Endothelial cell of umbilical vein (primary cell): ENCODE data around the gene SLC12A5. TPM values are rescaled to one million over a fixed set of nuclear protein-coding genes. Genes with fewer than 3 reads are reported as not detected.

Experiments used
- BruUV-seq: library from RNA; stranded (reverse); fragments of 400-500 nt; replicated peaks from 2 replicates; lab custom pipeline; 2021; lab: Mats Ljungman, UMichigan
- CTCF ChIA-PET: fragments of 300-600, 350-600 bp; sonication (Branson Sonifier 250); formaldehyde crosslinking; loops from one replicate; lab custom pipeline; 2021; ENCODE audit warnings: antibody characterized with exemption, inconsistent platforms; lab: Charles Lee
- POLR2A ChIA-PET: fragments of 300-600, 350-600 bp; sonication (Branson Sonifier 250); formaldehyde crosslinking; loops from one replicate; lab custom pipeline; 2021; ENCODE audit warnings: antibody characterized with exemption, inconsistent platforms; lab: Charles Lee
- DNase-seq: peaks from one replicate; pipeline ENCODE4 v3.0.0-alpha.2; 2011; ENCODE audit warnings: low read depth, low spot score
- FAIRE-seq: peaks from 2 replicates; lab custom pipeline; 2011; peaks lifted over from hg19 to GRCh38; lab: Jason Lieb, UNC
- H2AFZ ChIP-seq: 2 replicates; pipeline ENCODE4 v1.6.0; 2012; ENCODE audit warnings: low read depth, low read length, control low read depth, inconsistent platforms
- H3K27ac ChIP-seq: 2 replicates; pipeline ENCODE4 v1.5.1; 2011; ENCODE audit warnings: low read depth, mild to moderate bottlenecking, control low read depth, low read length, moderate library complexity; ENCODE audit not compliant: insufficient read depth
- H3K27me3 ChIP-seq, 2 experiments: 2 replicates each; pipeline versions ENCODE4 v1.6.0 to v1.6.1; 2011; ENCODE audit warnings: low read length in 2 of 2, mixed read lengths in 1 of 2; ENCODE audit not compliant: control insufficient read depth in 2 of 2, insufficient read depth in 2 of 2
- H3K36me3 ChIP-seq, 2 experiments: 2 replicates in 1 of 2; 3 replicates in 1 of 2; pipeline ENCODE4 v1.5.1; 2011; ENCODE audit warnings: low read length in 2 of 2, mild to moderate bottlenecking in 1 of 2, moderate library complexity in 1 of 2; ENCODE audit not compliant: control insufficient read depth in 2 of 2, insufficient read depth in 2 of 2; ENCODE audit errors: extremely low read depth in 1 of 2
- H3K4me1 ChIP-seq: 3 replicates; pipeline ENCODE4 v1.5.1; 2011; ENCODE audit warnings: mild to moderate bottlenecking, low read length; ENCODE audit not compliant: control insufficient read depth, insufficient read depth; ENCODE audit errors: extremely low read depth
- H3K4me2 ChIP-seq: 2 replicates; pipeline ENCODE4 v1.6.1; 2011; ENCODE audit warnings: low read length, control low read depth, mixed read lengths; ENCODE audit not compliant: insufficient read depth
- H3K4me3 ChIP-seq, 3 experiments: fragments of 200-600 bp in 1 of 3; sonication (generic), shearing (Covaris generic) in 1 of 3; replicated peaks in 1 of 3; 2 replicates each; pipeline ENCODE4 v1.5.1; 2011 to 2016; ENCODE audit warnings: control low read depth in 3 of 3, low read length in 3 of 3, mild to moderate bottlenecking in 2 of 3, inconsistent platforms in 1 of 3, low read depth in 1 of 3, moderate library complexity in 1 of 3; ENCODE audit not compliant: insufficient read depth in 1 of 3
- H3K79me2 ChIP-seq: 2 replicates; pipeline ENCODE4 v1.6.0; 2012; ENCODE audit warnings: low read length, inconsistent platforms; ENCODE audit not compliant: control insufficient read depth, insufficient read depth
- H3K9ac ChIP-seq: replicated peaks from 2 replicates; pipeline ENCODE3; 2011; ENCODE audit warnings: low read length, control low read depth; ENCODE audit not compliant: insufficient read depth; ENCODE audit errors: extremely low read depth
- H3K9me1 ChIP-seq: replicated peaks from 3 replicates; pipeline ENCODE4 v1.6.0; 2011; ENCODE audit warnings: mild to moderate bottlenecking, low read length; ENCODE audit not compliant: control insufficient read depth, insufficient read depth; ENCODE audit errors: extremely low read depth
- H3K9me3 ChIP-seq: replicated peaks from 2 replicates; pipeline ENCODE4 v1.5.1; 2012; ENCODE audit warnings: low read length, inconsistent platforms; ENCODE audit not compliant: control insufficient read depth, insufficient read depth
- H4K20me1 ChIP-seq: replicated peaks from 2 replicates; pipeline ENCODE3; 2011; ENCODE audit warnings: mild to moderate bottlenecking, low read length; ENCODE audit not compliant: control insufficient read depth, insufficient read depth; ENCODE audit errors: extremely low read depth
- EZH2 ChIP-seq: IDR thresholded peaks from 2 replicates; pipeline ENCODE4 v1.6.1; 2012; ENCODE audit warnings: borderline replicate concordance, low read depth, mild to moderate bottlenecking, moderate library complexity, low read length, inconsistent platforms; ENCODE audit not compliant: severe bottlenecking
- FOS ChIP-seq: IDR thresholded peaks from 2 replicates; pipeline ENCODE4 v1.6.1; 2011; ENCODE audit warnings: mild to moderate bottlenecking, low read length, moderate library complexity, borderline replicate concordance; ENCODE audit not compliant: insufficient read depth
- GATA2 ChIP-seq: IDR thresholded peaks from 2 replicates; pipeline ENCODE4 v1.7.0; 2011; ENCODE audit warnings: low read depth, mild to moderate bottlenecking, moderate library complexity, mixed read lengths, low read length; ENCODE audit not compliant: insufficient read length, insufficient read depth
- JUN ChIP-seq: IDR thresholded peaks from 2 replicates; pipeline ENCODE4 v1.6.1; 2011; ENCODE audit warnings: borderline replicate concordance, low read depth; ENCODE audit not compliant: insufficient read length, insufficient read depth
- MYC ChIP-seq: IDR thresholded peaks from one replicate; pipeline ENCODE4 v1.6.1; 2011; ENCODE audit warnings: mild to moderate bottlenecking, low read depth, low read length
- POLR2A ChIP-seq: IDR thresholded peaks from 2 replicates; pipeline ENCODE4 v1.6.1; 2012; ENCODE audit warnings: low read depth, mild to moderate bottlenecking, control low read depth, low read length
- POLR2AphosphoS5 ChIP-seq: IDR thresholded peaks from 2 replicates; pipeline ENCODE4 v1.6.1; 2012; ENCODE audit warnings: low read depth, mild to moderate bottlenecking, control low read depth, low read length, moderate library complexity; ENCODE audit not compliant: insufficient read depth
- dilution Hi-C: fragments of 300-500 bp; cut with MboI; formaldehyde crosslinking; loops from one replicate; pipeline ENCODE4 v1.15.0; 2019; ENCODE audit warnings: low sequenced_read_pairs; ENCODE audit not compliant: extremely low pct_ligation_motif_present
- intact Hi-C: fragments of 100-400 bp; cut with micrococcal nuclease; formaldehyde crosslinking; loops from one replicate; pipeline ENCODE4 v1.10.0; 2022
- polyA plus RNA-seq, 4 experiments: library from polyadenylated mRNA; depleted of rRNA in 3 of 4; stranded (reverse) in 3 of 4; unstranded in 1 of 4; fragments of >200 nt; gene quantifications; 2 replicates each; pipeline versions ENCODE4 v1.2.1 to v1.2.3, GENCODE V29; 2011 to 2012; ENCODE audit warnings: missing spikeins in 1 of 4
- total RNA-seq: library from RNA; stranded (reverse); gene quantifications from 2 replicates; pipeline ENCODE4 v1.2.3, GENCODE V29; 2021
- TF ChIP-seq, protein P1 (sequence below): IDR thresholded peaks from 2 replicates; pipeline ENCODE4 v1.6.1; 2011; ENCODE audit not compliant: insufficient read depth, insufficient read length
- TF ChIP-seq, protein P2 (sequence below), 2 donors: IDR thresholded peaks; 1 replicate in 1 of 2; 2 replicates in 1 of 2; pipeline ENCODE4 v1.5.1; 2011; ENCODE audit warnings: low read length in 2 of 2, mild to moderate bottlenecking in 2 of 2, moderate library complexity in 2 of 2, control low read depth in 1 of 2, inconsistent platforms in 1 of 2, low read depth in 1 of 2; ENCODE audit not compliant: insufficient read depth in 1 of 2; ENCODE audit errors: extremely low read depth in 1 of 2

The SLC12A5 gene
- total and polyA plus RNA-seq, 2 donors (not counting 3 experiments of a cell fraction or from before 2014, with no cell fraction given), result 1.6 to 2.3 TPM

DNA sequence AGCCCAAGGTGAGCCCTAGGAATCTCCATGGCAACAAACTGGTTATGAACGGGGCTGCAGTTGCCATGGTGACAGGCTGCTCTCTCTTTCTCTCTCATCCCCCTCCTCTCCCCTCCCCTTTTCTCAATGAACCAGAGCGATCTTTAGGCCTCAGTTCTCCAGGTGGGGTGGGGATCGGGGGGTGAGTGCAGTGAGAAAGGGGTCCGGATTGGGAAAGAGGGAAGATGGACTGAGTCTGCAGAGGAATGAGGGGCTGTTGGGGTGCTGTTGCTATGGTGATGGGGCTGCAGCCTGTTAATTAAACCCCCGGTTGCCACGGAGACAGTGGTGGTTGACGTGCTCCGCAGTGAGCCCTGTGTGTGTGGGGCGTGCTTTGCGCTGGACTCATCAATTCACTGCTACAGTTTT lies 3.6 kb upstream of the SLC12A5 start:
- Histone ChIP-seq H3K27me3 (peaks cover 22 to 26% of the 10 kb centered on the region in 2 experiments), H2AFZ (no peak overlapping the region), H3K27ac (no peak overlapping the region), H3K36me3 (no peaks in the 10 kb centered on the region), H3K4me2 (no peak overlapping the region), H3K4me3 (no peak overlapping the region), H3K4me1 (no peaks in the 10 kb centered on the region), H3K79me2 (no peaks in the 10 kb centered on the region), H4K20me1 (no peaks in the 10 kb centered on the region), H3K9ac (no peak overlapping the region), H3K9me1 (no peaks in the 10 kb centered on the region), H3K9me3 (no peaks in the 10 kb centered on the region)
- TF ChIP-seq FOS, result no peak
- TF ChIP-seq JUN, result no peak
- TF ChIP-seq POLR2A, result no peak
- TF ChIP-seq MYC, result no peak
- TF ChIP-seq, protein P1, sequence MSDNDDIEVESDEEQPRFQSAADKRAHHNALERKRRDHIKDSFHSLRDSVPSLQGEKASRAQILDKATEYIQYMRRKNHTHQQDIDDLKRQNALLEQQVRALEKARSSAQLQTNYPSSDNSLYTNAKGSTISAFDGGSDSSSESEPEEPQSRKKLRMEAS, result no peak
- TF ChIP-seq EZH2, result no peak
- TF ChIP-seq GATA2, result no peak
- TF ChIP-seq, protein P2, sequence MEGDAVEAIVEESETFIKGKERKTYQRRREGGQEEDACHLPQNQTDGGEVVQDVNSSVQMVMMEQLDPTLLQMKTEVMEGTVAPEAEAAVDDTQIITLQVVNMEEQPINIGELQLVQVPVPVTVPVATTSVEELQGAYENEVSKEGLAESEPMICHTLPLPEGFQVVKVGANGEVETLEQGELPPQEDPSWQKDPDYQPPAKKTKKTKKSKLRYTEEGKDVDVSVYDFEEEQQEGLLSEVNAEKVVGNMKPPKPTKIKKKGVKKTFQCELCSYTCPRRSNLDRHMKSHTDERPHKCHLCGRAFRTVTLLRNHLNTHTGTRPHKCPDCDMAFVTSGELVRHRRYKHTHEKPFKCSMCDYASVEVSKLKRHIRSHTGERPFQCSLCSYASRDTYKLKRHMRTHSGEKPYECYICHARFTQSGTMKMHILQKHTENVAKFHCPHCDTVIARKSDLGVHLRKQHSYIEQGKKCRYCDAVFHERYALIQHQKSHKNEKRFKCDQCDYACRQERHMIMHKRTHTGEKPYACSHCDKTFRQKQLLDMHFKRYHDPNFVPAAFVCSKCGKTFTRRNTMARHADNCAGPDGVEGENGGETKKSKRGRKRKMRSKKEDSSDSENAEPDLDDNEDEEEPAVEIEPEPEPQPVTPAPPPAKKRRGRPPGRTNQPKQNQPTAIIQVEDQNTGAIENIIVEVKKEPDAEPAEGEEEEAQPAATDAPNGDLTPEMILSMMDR (IDR thresholded peaks at IDR 0.05; ENCODE audit: extremely low read depth in 1 of 2, insufficient read depth in 1 of 2, low read depth in 1 of 2, low read length in 2 of 2), result no peak
- no peak for TF ChIP-seq POLR2AphosphoS5
- FAIRE-seq (no peak), DNase-seq (no peak)
- intact Hi-C loops, result no loop called here
- dilution Hi-C loops, result no loop called here
- ChIA-PET CTCF (interaction anchor here (0.9 kb wide), 1 partner anchor 32 kb away, joined by 7 read pairs; no protein-coding TSS in a partner anchor), POLR2A (no interaction called here)
- BruUV-seq, result no TSS peak
